Neural cell (in vitro differentiated cells): Measurements from ENCODE around the gene TSR3. TPM values are rescaled to one million over a fixed set of nuclear protein-coding genes. Genes with fewer than 3 reads are reported as not detected.

ENCODE experiments used
- H2AFZ ChIP-seq: fragments of 200-600, 300-800 bp; sonication (generic), shearing (Covaris generic); 2 replicates; pipeline ENCODE4 v1.6.0; 2014; ENCODE audit warnings: low read depth, mild to moderate bottlenecking, antibody characterized with exemption, low read length, moderate library complexity
- H3F3A ChIP-seq: fragments of 200-600 bp; shearing (Covaris generic); 2 replicates; pipeline ENCODE4 v1.6.1; 2016; ENCODE audit warnings: mild to moderate bottlenecking, moderate library complexity, mixed read lengths, antibody characterized with exemption, low read length; ENCODE audit not compliant: insufficient read depth, poor library complexity, severe bottlenecking
- H3K27ac ChIP-seq: fragments of 200-600, 300-800 bp; sonication (generic), shearing (Covaris generic); 2 replicates; pipeline ENCODE4 v1.5.1; 2014; ENCODE audit warnings: mild to moderate bottlenecking, low read length, moderate library complexity
- H3K27me3 ChIP-seq: fragments of 300-800, 200-600 bp; sonication (generic), shearing (Covaris generic); 2 replicates; pipeline ENCODE4 v1.6.0; 2014; ENCODE audit warnings: mild to moderate bottlenecking, low read depth, low read length, moderate library complexity; ENCODE audit not compliant: insufficient read depth
- H3K36me3 ChIP-seq: fragments of 300-800, 200-600 bp; sonication (generic), shearing (Covaris generic); 2 replicates; pipeline ENCODE4 v1.5.1; 2014; ENCODE audit warnings: mild to moderate bottlenecking, antibody characterized with exemption, low read length, moderate library complexity; ENCODE audit not compliant: insufficient read depth
- H3K4me2 ChIP-seq: fragments of 300-800, 200-600 bp; sonication (generic), shearing (Covaris generic); 2 replicates; pipeline ENCODE4 v1.6.0; 2014; ENCODE audit warnings: mild to moderate bottlenecking, low read length
- H3K4me3 ChIP-seq: fragments of 300-800, 200-600 bp; sonication (generic), shearing (Covaris generic); 2 replicates; pipeline ENCODE4 v1.5.1; 2014; ENCODE audit warnings: mild to moderate bottlenecking, low read length, moderate library complexity
- H3K79me2 ChIP-seq: fragments of 200-600 bp; shearing (Covaris generic); replicated peaks from 2 replicates; pipeline ENCODE4 v1.6.0; 2014; ENCODE audit warnings: mild to moderate bottlenecking, low read length, moderate library complexity; ENCODE audit not compliant: insufficient read depth
- H3K9ac ChIP-seq: fragments of 300-800, 200-600 bp; sonication (generic), shearing (Covaris generic); 2 replicates; pipeline ENCODE4 v1.6.1; 2016; ENCODE audit warnings: mild to moderate bottlenecking, low read length, mixed read lengths
- H3K9me2 ChIP-seq: fragments of 200-600 bp; shearing (Covaris generic); 2 replicates; pipeline ENCODE4 v1.6.1; 2016; ENCODE audit warnings: mild to moderate bottlenecking, low read length, mixed read lengths; ENCODE audit not compliant: insufficient read depth
- H3K9me3 ChIP-seq: fragments of 200-600, 300-800 bp; sonication (generic), shearing (Covaris generic); 2 replicates; pipeline ENCODE4 v1.6.1; 2016; ENCODE audit warnings: mild to moderate bottlenecking, mixed run types, low read length, moderate library complexity, mixed read lengths
- H4K20me1 ChIP-seq: fragments of 200-600 bp; shearing (Covaris generic); 2 replicates; pipeline ENCODE4 v1.6.1; 2016; ENCODE audit warnings: mild to moderate bottlenecking, mixed run types; ENCODE audit not compliant: insufficient read depth
- EP300 ChIP-seq: fragments of 450-650 bp; conservative IDR thresholded peaks from 2 replicates; pipeline ENCODE4 v1.6.1; 2014; ENCODE audit warnings: antibody characterized with exemption, mild to moderate bottlenecking, moderate library complexity; ENCODE audit not compliant: poor library complexity, severe bottlenecking
- EZH2 ChIP-seq: fragments of 200-600, 300-800 bp; shearing (Covaris generic), sonication (generic); IDR thresholded peaks from 2 replicates; pipeline ENCODE4 v1.6.1; 2014; ENCODE audit warnings: antibody characterized with exemption, low read length, borderline replicate concordance, mild to moderate bottlenecking; ENCODE audit not compliant: insufficient read depth, poor library complexity, severe bottlenecking
- MXI1 ChIP-seq: fragments of 450-650 bp; conservative IDR thresholded peaks from 2 replicates; pipeline ENCODE4 v1.6.1; 2014; ENCODE audit warnings: antibody characterized with exemption, mild to moderate bottlenecking; ENCODE audit not compliant: poor library complexity, severe bottlenecking
- POLR2AphosphoS5 ChIP-seq: IDR thresholded peaks from 2 replicates; pipeline ENCODE4 v1.6.1; 2012
- RAD21 ChIP-seq: fragments of 450-650 bp; conservative IDR thresholded peaks from 2 replicates; pipeline ENCODE4 v1.6.1; 2014; ENCODE audit warnings: antibody characterized with exemption, mild to moderate bottlenecking, moderate library complexity
- SMC3 ChIP-seq: fragments of 450-650 bp; conservative IDR thresholded peaks from 2 replicates; pipeline ENCODE4 v1.6.1; 2014; ENCODE audit warnings: antibody characterized with exemption, mild to moderate bottlenecking, moderate library complexity; ENCODE audit not compliant: poor library complexity
- TAF1 ChIP-seq: IDR thresholded peaks from 2 replicates; pipeline ENCODE4 v1.6.1; 2012; ENCODE audit warnings: low read depth
- polyA plus RNA-seq: library from polyadenylated mRNA; depleted of rRNA; stranded (reverse); fragments of >200 nt; gene quantifications from 2 replicates; pipeline ENCODE4 v1.2.3, GENCODE V29; 2014
- TF ChIP-seq, protein P1 (sequence below): fragments of 450-650 bp; IDR thresholded peaks from 2 replicates; pipeline ENCODE4 v1.5.1; 2014; ENCODE audit warnings: antibody characterized with exemption, mild to moderate bottlenecking, moderate library complexity; ENCODE audit not compliant: poor library complexity, severe bottlenecking
- TF ChIP-seq, protein P2 (sequence below): IDR thresholded peaks from 2 replicates; pipeline ENCODE4 v1.6.1; 2012; ENCODE audit warnings: borderline replicate concordance

The TSR3 gene
- polyA plus RNA-seq, 1 donor from 2014 or later: 102 TPM

DNA sequence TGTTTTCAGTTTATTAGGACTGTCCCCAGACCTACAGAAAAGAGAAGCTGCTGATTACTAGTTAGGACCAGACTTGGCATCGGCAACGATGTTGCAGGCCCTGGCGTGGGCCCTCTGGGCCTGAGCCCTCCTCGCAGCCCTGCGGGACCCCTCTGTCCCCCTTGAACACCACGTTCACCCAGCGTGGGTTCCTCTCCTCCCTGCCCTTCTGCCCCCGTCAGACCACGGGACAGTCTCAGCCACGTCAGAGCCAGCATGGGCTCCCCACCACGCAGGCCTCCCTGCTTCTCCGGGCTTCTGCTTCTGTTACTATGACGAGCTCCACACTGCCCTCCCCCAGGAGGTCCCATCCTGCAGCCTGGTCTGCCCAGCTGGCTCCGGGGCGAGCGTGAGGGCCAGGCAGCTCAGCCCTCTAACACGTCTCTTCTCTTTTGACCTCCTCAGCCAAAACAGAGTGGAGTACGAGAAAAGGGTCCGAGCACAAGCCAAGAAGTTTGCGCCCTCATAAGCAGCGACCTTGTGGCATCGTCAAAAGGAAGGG is 27.3 kb downstream of the TSR3 start:
- Histone ChIP-seq H3K4me2 (no peak overlapping the region), H3K27ac (no peak overlapping the region), H3F3A (no peaks in the 10 kb centered on the region), H4K20me1 (no peaks in the 10 kb centered on the region), H3K9ac (no peak overlapping the region), H3K79me2 (no peaks in the 10 kb centered on the region), H2AFZ (no peak overlapping the region), H3K9me2 (no peaks in the 10 kb centered on the region), H3K36me3 (no peaks in the 10 kb centered on the region), H3K9me3 (no peaks in the 10 kb centered on the region), H3K4me3 (no peak overlapping the region), H3K27me3 (no peaks in the 10 kb centered on the region)
- TF ChIP-seq RAD21: no peak
- TF ChIP-seq MXI1: no peak
- no peak for TF ChIP-seq EP300

DNA sequence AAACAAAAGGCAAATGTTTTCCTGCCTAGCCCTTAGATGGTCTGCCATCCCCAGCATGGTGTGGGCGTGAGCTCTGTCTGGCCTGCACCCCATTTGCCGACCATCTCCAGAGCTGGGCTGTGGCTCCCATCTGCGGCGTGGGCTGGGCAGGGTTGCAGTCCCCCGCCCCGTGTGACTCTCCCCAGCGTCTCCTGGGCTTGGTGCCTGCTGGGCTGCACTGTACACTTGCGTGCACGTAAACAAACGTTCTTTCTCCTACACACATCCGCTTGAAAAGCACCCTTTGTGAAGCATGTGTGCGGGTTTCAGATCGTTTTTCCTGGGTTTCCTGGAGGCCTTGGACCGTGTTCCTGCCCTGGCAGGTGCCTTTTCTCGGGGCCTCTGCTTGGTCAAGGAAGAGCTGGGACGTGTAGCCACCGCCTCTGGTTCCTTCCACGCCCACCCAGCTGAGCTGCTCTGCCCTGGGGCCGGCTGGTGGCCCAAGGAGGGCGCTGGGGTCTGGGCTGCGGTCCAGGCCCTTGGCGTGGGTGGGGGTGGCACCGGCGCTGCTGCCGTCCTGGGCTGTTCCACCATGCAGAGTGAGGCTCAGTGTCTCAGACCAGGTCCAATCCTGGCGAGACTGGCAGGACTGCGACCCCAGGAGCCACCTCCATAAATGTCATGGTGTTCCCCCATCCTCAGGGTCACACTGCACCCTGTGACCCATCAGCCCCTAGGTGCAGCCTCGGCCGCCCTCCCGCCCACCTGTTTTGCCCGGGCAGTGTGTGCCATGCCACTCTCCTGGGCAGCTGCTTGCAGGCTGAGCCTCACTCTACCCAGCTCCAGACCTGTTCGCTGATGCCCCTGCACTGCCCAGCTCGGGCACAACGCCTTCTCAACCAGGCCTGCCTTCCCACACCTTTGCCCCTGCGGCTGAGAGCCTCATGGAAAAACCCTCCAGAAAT is 28.1 kb downstream of the TSR3 start:
- Histone ChIP-seq H3K9ac (no peak overlapping the region), H2AFZ (no peak overlapping the region), H3K4me3 (no peak overlapping the region), H3K79me2 (peaks cover 2% of the 10 kb centered on the region), H3K27ac (no peak overlapping the region), H3F3A (no peaks in the 10 kb centered on the region), H3K27me3 (no peaks in the 10 kb centered on the region), H3K9me2 (no peaks in the 10 kb centered on the region), H4K20me1 (no peaks in the 10 kb centered on the region), H3K4me2 (no peak overlapping the region), H3K36me3 (no peaks in the 10 kb centered on the region), H3K9me3 (no peaks in the 10 kb centered on the region)
- TF ChIP-seq, protein P1, sequence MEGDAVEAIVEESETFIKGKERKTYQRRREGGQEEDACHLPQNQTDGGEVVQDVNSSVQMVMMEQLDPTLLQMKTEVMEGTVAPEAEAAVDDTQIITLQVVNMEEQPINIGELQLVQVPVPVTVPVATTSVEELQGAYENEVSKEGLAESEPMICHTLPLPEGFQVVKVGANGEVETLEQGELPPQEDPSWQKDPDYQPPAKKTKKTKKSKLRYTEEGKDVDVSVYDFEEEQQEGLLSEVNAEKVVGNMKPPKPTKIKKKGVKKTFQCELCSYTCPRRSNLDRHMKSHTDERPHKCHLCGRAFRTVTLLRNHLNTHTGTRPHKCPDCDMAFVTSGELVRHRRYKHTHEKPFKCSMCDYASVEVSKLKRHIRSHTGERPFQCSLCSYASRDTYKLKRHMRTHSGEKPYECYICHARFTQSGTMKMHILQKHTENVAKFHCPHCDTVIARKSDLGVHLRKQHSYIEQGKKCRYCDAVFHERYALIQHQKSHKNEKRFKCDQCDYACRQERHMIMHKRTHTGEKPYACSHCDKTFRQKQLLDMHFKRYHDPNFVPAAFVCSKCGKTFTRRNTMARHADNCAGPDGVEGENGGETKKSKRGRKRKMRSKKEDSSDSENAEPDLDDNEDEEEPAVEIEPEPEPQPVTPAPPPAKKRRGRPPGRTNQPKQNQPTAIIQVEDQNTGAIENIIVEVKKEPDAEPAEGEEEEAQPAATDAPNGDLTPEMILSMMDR: no peak
- TF ChIP-seq POLR2AphosphoS5 (no peak), EP300 (no peak), SMC3 (no peak), MXI1 (no peak), TAF1 (no peak), RAD21 (no peak), EZH2 (no peak)
- TF ChIP-seq, protein P2, sequence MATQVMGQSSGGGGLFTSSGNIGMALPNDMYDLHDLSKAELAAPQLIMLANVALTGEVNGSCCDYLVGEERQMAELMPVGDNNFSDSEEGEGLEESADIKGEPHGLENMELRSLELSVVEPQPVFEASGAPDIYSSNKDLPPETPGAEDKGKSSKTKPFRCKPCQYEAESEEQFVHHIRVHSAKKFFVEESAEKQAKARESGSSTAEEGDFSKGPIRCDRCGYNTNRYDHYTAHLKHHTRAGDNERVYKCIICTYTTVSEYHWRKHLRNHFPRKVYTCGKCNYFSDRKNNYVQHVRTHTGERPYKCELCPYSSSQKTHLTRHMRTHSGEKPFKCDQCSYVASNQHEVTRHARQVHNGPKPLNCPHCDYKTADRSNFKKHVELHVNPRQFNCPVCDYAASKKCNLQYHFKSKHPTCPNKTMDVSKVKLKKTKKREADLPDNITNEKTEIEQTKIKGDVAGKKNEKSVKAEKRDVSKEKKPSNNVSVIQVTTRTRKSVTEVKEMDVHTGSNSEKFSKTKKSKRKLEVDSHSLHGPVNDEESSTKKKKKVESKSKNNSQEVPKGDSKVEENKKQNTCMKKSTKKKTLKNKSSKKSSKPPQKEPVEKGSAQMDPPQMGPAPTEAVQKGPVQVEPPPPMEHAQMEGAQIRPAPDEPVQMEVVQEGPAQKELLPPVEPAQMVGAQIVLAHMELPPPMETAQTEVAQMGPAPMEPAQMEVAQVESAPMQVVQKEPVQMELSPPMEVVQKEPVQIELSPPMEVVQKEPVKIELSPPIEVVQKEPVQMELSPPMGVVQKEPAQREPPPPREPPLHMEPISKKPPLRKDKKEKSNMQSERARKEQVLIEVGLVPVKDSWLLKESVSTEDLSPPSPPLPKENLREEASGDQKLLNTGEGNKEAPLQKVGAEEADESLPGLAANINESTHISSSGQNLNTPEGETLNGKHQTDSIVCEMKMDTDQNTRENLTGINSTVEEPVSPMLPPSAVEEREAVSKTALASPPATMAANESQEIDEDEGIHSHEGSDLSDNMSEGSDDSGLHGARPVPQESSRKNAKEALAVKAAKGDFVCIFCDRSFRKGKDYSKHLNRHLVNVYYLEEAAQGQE: no peak
